ENCODE results near the gene CDYL2.

DNA sequence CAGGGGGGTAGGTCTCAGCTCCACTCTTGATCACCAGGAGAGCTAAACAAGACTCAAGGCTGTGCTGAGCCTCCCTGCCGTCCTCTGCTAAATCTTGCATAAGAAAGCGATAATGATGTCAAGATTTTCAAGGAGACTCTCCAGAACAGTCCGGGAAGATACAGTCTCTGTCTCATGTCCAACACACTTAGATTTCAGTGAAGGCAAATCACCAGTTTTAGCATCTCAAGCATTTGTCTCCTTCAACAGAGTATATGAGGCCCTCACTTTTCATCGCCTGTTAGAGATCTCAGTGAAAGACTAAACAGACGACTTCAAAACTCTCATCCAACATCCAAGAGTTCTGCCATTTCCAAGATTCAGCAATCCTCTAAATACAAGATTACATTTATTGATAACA, 13.6 kb downstream of the CDYL2 start:
- TF ChIP-seq POLR2A (IDR thresholded peaks at IDR 0.05; ENCODE audit: low read depth, low read length) (no peak), POLR2AphosphoS5 (IDR thresholded peaks at IDR 0.05; ENCODE audit: low read depth, low read length) (no peak)
